NB4 (cell line): Measurements from ENCODE around the gene ICOS.

Experiments
- DNase-seq: peaks from one replicate; pipeline ENCODE4 v3.0.0; 2010; ENCODE audit warnings: low read depth
- H3K4me3 ChIP-seq: one replicate; pipeline ENCODE4 v1.5.1; 2011; ENCODE audit warnings: mild to moderate bottlenecking, low read depth, low read length, moderate library complexity
- CTCF ChIP-seq: IDR thresholded peaks from one replicate; pipeline ENCODE4 v1.5.1; 2012; ENCODE audit warnings: low read depth, low read length
- MAX ChIP-seq: IDR thresholded peaks from 2 replicates; pipeline ENCODE4 v1.6.1; 2011; ENCODE audit warnings: low read depth, low read length
- MYC ChIP-seq: IDR thresholded peaks from 2 replicates; pipeline ENCODE4 v1.6.1; 2011; ENCODE audit warnings: low read depth, low read length
- POLR2A ChIP-seq: IDR thresholded peaks from 2 replicates; pipeline ENCODE4 v1.6.1; 2011; ENCODE audit warnings: mild to moderate bottlenecking; ENCODE audit not compliant: insufficient read length; ENCODE audit errors: extremely low read depth

Gene ICOS

GRCh38 chr2:203992509-203992908, 55.9 kb downstream of the ICOS start:
- no peak for DNase-seq
- TF ChIP-seq MYC (no peak), POLR2A (no peak), MAX (no peak), CTCF (no peak)
- no peak overlapping the region for H3K4me3 ChIP-seq

GRCh38 chr2:203993011-203993410, 56.4 kb downstream of the ICOS start:
- H3K4me3 ChIP-seq = no peak overlapping the region
- no peak for DNase-seq
- TF ChIP-seq MYC (no peak), MAX (no peak), POLR2A (no peak), CTCF (no peak)

GRCh38 chr2:203993560-203993959, 57.0 kb downstream of the ICOS start:
- DNase-seq = no peak
- TF ChIP-seq POLR2A = no peak
- H3K4me3 ChIP-seq = no peak overlapping the region

GRCh38 chr2:203994735-203995134, 58.2 kb downstream of the ICOS start:
- no peak for DNase-seq
- no peak for TF ChIP-seq CTCF
- TF ChIP-seq MYC = no peak
- no peak for TF ChIP-seq MAX
- TF ChIP-seq POLR2A = no peak
- H3K4me3 ChIP-seq = no peak overlapping the region

GRCh38 chr2:203996692-203997091, 60.1 kb downstream of the ICOS start:
- H3K4me3 ChIP-seq = no peak overlapping the region
- TF ChIP-seq MYC (no peak), POLR2A (no peak), MAX (no peak), CTCF (no peak)
- no peak for DNase-seq

GRCh38 chr2:203997481-203997880, 60.9 kb downstream of the ICOS start:
- no peak for TF ChIP-seq CTCF
- no peak for TF ChIP-seq POLR2A
- TF ChIP-seq MAX = no peak
- TF ChIP-seq MYC = no peak
- no peak for DNase-seq
- no peak overlapping the region for H3K4me3 ChIP-seq
